ENCODE data around the gene CNKSR3. TPM values are rescaled to one million over a fixed set of nuclear protein-coding genes. Genes with fewer than 3 reads are reported as not detected.

Gene CNKSR3
- total and polyA plus RNA-seq, 5 donors from 2014 or later = 0.25 TPM; not detected in 4

- Mint-ChIP-seq H3K4me3 (peak overlapping the region in 1 of 4 donors; percentile 64), H3K27me3 (no peaks in the 10 kb centered on the region), H3K9me3 (peaks cover 0 to 2% (median 0%) of the 10 kb centered on the region in 7 donors), H3K4me1 (peaks cover 12 to 32% (median 18%) of the 10 kb centered on the region in 4 donors), H3K27ac (no peak overlapping the region), H3K36me3 (no peaks in the 10 kb centered on the region)
- Histone ChIP-seq H3K36me3 (ENCODE audit: control insufficient read depth, insufficient read depth, low read length) (no peaks in the 10 kb centered on the region), H3K4me1 (ENCODE audit: control insufficient read depth, insufficient read depth, low read length, poor library complexity, severe bottlenecking) (no peaks in the 10 kb centered on the region), H3K9me3 (ENCODE audit: control insufficient read depth in 2 of 2, low read length in 2 of 2) (no peaks in the 10 kb centered on the region), H3K27ac (ENCODE audit: insufficient read depth, low read length, poor library complexity, severe bottlenecking) (no peak overlapping the region), H3K27me3 (ENCODE audit: control insufficient read depth, insufficient read depth, low read length) (peaks cover 2% of the 10 kb centered on the region), H3K4me3 (ENCODE audit: low read depth, low read length) (no peak overlapping the region)
- ATAC-seq (ENCODE audit: low read depth in 2 of 2) = no peak
- DNase-seq = no peak
Measured at GRCh38 chr6:154356113-154356512, 154.4 kb downstream of the CNKSR3 start.

DNA sequence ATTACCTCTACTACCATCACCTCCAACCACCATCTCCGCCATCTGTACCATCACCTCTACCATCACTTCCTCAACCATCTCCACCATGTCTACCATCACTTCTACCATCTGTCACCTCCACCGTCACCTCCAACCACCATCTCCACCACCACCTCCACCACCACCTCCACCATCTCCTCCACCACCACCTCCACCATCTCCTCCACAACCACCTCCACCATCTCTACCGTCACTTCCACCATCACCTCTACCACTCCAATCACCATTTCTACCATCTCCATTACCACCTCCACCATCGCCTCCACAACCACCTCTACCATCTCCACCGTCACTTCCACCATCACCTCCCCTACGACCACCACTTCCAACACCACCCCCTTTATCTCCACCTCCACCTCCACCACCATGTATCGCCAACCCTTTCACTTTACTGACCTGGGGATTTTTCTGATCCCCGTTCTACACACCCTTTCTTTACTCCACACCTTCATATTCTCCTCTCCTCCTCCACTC lies 156.2 kb downstream of the CNKSR3 start:
- H3K4me3 Mint-ChIP-seq = no peak overlapping the region
- Histone ChIP-seq H3K4me3 (ENCODE audit: low read depth, low read length) (no peak overlapping the region), H3K4me1 (ENCODE audit: control insufficient read depth, insufficient read depth, low read length, poor library complexity, severe bottlenecking) (no peaks in the 10 kb centered on the region), H3K27ac (ENCODE audit: insufficient read depth, low read length, poor library complexity, severe bottlenecking) (no peak overlapping the region), H3K9me3 (ENCODE audit: control insufficient read depth in 2 of 2, low read length in 2 of 2) (no peaks in the 10 kb centered on the region), H3K36me3 (ENCODE audit: control insufficient read depth, insufficient read depth, low read length) (no peaks in the 10 kb centered on the region), H3K27me3 (ENCODE audit: control insufficient read depth, insufficient read depth, low read length) (peaks cover 2% of the 10 kb centered on the region)
- no peaks in the 10 kb centered on the region for H3K27me3 Mint-ChIP-seq
- H3K27ac Mint-ChIP-seq = peak overlapping the region in 2 of 3 donors; percentile 21
- DNase-seq (no peak), ATAC-seq (ENCODE audit: low read depth in 2 of 2) (no peak)
- H3K4me1 Mint-ChIP-seq = peaks cover 12 to 24% (median 18%) of the 10 kb centered on the region in 4 donors
- H3K36me3 Mint-ChIP-seq = no peaks in the 10 kb centered on the region
- peaks cover 0 to 2% (median 0%) of the 10 kb centered on the region in 7 donors for H3K9me3 Mint-ChIP-seq

GRCh38 chr6:154353626-154354025 lies 156.9 kb downstream of the CNKSR3 start:
- peaks cover 12 to 19% (median 15%) of the 10 kb centered on the region in 4 donors for H3K4me1 Mint-ChIP-seq
- Histone ChIP-seq H3K9me3 (ENCODE audit: control insufficient read depth in 2 of 2, low read length in 2 of 2) (no peaks in the 10 kb centered on the region), H3K27ac (ENCODE audit: insufficient read depth, low read length, poor library complexity, severe bottlenecking) (no peak overlapping the region), H3K4me3 (ENCODE audit: low read depth, low read length) (no peak overlapping the region), H3K36me3 (ENCODE audit: control insufficient read depth, insufficient read depth, low read length) (no peaks in the 10 kb centered on the region), H3K27me3 (ENCODE audit: control insufficient read depth, insufficient read depth, low read length) (peaks cover 2% of the 10 kb centered on the region), H3K4me1 (ENCODE audit: control insufficient read depth, insufficient read depth, low read length, poor library complexity, severe bottlenecking) (no peaks in the 10 kb centered on the region)
- ATAC-seq (ENCODE audit: low read depth in 2 of 2) (no peak), DNase-seq (no peak)
- H3K9me3 Mint-ChIP-seq = peaks cover 0 to 2% (median 0%) of the 10 kb centered on the region in 7 donors
- no peak overlapping the region for H3K27ac Mint-ChIP-seq
- H3K4me3 Mint-ChIP-seq = no peak overlapping the region
- H3K27me3 Mint-ChIP-seq = no peaks in the 10 kb centered on the region
- H3K36me3 Mint-ChIP-seq = no peaks in the 10 kb centered on the region

DNA sequence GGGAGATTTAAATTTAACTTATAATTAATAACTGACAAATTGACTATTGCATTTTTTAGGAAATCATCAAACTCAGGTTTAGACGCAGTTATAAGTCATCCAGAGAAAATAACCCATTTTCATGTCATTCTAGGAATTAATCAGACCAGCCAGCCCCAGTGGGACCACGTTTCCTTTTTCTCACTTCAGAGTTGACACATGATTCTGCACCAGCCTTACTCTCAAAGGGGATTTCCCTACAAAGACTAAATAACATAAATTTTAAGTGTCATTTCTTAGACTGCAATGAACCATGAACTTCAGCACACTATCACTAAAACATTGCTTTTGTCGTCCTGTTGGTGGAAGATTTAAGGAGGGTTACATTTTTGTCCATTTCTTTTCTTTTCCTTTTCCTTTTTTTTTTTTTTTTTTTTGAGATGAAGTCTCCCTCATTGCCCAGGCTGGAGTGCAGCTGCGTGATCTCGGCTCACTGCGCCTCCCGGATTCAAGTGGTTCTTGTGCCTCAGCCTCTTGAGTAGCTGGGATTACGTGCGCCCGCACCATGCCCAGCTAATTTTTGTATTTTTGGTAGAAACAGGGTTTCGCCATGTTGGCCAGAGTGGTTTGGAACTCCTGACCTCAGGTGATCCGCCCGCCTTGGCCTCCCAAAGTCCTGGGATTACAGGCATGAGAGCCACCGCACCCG lies 157.4 kb downstream of the CNKSR3 start:
- no peaks in the 10 kb centered on the region for H3K9me3 ChIP-seq (ENCODE audit: control insufficient read depth in 2 of 2, low read length in 2 of 2)
- no peaks in the 10 kb centered on the region for H3K4me1 ChIP-seq (ENCODE audit: control insufficient read depth, insufficient read depth, low read length, poor library complexity, severe bottlenecking)
- Mint-ChIP-seq H3K36me3 (no peaks in the 10 kb centered on the region), H3K9me3 (peaks cover 0 to 2% (median 0%) of the 10 kb centered on the region in 7 donors), H3K4me3 (no peak overlapping the region), H3K27me3 (no peaks in the 10 kb centered on the region), H3K27ac (no peak overlapping the region), H3K4me1 (peaks cover 12 to 19% (median 15%) of the 10 kb centered on the region in 4 donors)
- ATAC-seq (ENCODE audit: low read depth in 2 of 2) (peak in 1 of 2 donors; percentile 46), DNase-seq (peak in 1 of 3 donors; percentile 55)
- peaks cover 2% of the 10 kb centered on the region for H3K27me3 ChIP-seq (ENCODE audit: control insufficient read depth, insufficient read depth, low read length)
- no peaks in the 10 kb centered on the region for H3K36me3 ChIP-seq (ENCODE audit: control insufficient read depth, insufficient read depth, low read length)
- no peak overlapping the region for H3K27ac ChIP-seq (ENCODE audit: insufficient read depth, low read length, poor library complexity, severe bottlenecking)
- H3K4me3 ChIP-seq (ENCODE audit: low read depth, low read length) = no peak overlapping the region

DNA sequence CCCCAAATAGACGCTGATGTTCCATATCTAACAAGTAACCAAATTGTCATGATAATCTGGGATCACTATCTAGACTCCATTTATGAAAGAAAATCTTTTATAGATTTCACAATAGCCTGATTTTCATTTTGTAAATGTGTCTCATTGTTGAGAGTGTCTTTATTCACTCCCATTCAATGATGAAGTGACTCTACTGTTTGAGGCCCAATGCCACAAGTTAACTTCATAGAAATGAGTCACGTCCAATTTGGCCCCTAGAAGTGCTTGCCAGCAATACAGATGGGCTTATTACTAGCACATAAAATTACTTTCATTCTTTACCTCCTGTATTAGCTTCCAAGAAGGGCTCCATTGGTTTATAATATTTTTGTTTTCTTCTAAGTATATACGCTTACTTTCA lies 160.2 kb downstream of the CNKSR3 start:
- Histone ChIP-seq H3K36me3 (ENCODE audit: control insufficient read depth, insufficient read depth, low read length) (no peaks in the 10 kb centered on the region), H3K4me3 (ENCODE audit: low read depth, low read length) (no peak overlapping the region), H3K4me1 (ENCODE audit: control insufficient read depth, insufficient read depth, low read length, poor library complexity, severe bottlenecking) (no peaks in the 10 kb centered on the region), H3K9me3 (ENCODE audit: control insufficient read depth in 2 of 2, low read length in 2 of 2) (no peaks in the 10 kb centered on the region), H3K27ac (ENCODE audit: insufficient read depth, low read length, poor library complexity, severe bottlenecking) (no peak overlapping the region), H3K27me3 (ENCODE audit: control insufficient read depth, insufficient read depth, low read length) (no peaks in the 10 kb centered on the region)
- Mint-ChIP-seq H3K9me3 (peaks cover 0 to 5% (median 1%) of the 10 kb centered on the region in 7 donors), H3K36me3 (no peaks in the 10 kb centered on the region), H3K27me3 (no peaks in the 10 kb centered on the region), H3K4me1 (peaks cover 11 to 14% (median 12%) of the 10 kb centered on the region in 4 donors), H3K4me3 (no peak overlapping the region), H3K27ac (no peak overlapping the region)
- no peak for ATAC-seq (ENCODE audit: low read depth in 2 of 2)
- DNase-seq = no peak

DNA sequence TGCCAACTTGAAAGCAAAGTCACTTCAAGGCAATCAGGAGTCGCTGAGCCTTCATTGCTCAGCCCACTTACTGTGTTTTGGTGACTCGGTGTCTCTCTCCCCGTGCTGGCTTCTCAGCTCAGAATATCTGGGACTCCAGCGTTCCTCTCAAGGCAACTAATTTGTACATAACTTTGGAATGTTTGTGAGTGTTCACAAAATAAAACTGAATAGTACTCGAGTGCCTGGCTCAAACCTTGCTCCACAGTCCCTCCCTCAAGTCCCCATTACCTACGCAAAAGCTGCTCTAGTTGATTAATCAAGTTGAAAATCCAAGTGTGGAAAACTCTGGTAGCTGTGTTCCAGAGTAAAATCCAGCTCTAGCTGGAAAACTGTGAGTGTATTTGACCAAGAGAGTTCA lies 162.5 kb downstream of the CNKSR3 start:
- Mint-ChIP-seq H3K36me3 (no peaks in the 10 kb centered on the region), H3K4me3 (no peak overlapping the region), H3K9me3 (peaks cover 0 to 5% (median 2%) of the 10 kb centered on the region in 7 donors), H3K27ac (peak overlapping the region in 1 of 3 donors; percentile 10), H3K27me3 (no peaks in the 10 kb centered on the region), H3K4me1 (peaks cover 0 to 8% (median 3%) of the 10 kb centered on the region in 4 donors)
- H3K27me3 ChIP-seq (ENCODE audit: control insufficient read depth, insufficient read depth, low read length) = no peaks in the 10 kb centered on the region
- H3K9me3 ChIP-seq (ENCODE audit: control insufficient read depth in 2 of 2, low read length in 2 of 2) = no peaks in the 10 kb centered on the region
- H3K4me1 ChIP-seq (ENCODE audit: control insufficient read depth, insufficient read depth, low read length, poor library complexity, severe bottlenecking) = no peaks in the 10 kb centered on the region
- no peak overlapping the region for H3K27ac ChIP-seq (ENCODE audit: insufficient read depth, low read length, poor library complexity, severe bottlenecking)
- no peak for ATAC-seq (ENCODE audit: low read depth in 2 of 2)
- no peak overlapping the region for H3K4me3 ChIP-seq (ENCODE audit: low read depth, low read length)
- H3K36me3 ChIP-seq (ENCODE audit: control insufficient read depth, insufficient read depth, low read length) = no peaks in the 10 kb centered on the region
- DNase-seq = no peak

GRCh38 chr6:154345811-154346210 lies 164.7 kb downstream of the CNKSR3 start:
- DNase-seq = no peak
- Mint-ChIP-seq H3K27ac (no peak overlapping the region), H3K36me3 (no peaks in the 10 kb centered on the region), H3K4me3 (no peak overlapping the region), H3K9me3 (peaks cover 0 to 5% (median 2%) of the 10 kb centered on the region in 7 donors), H3K27me3 (peaks cover 4% of the 10 kb centered on the region), H3K4me1 (peaks cover 0 to 2% (median 0%) of the 10 kb centered on the region in 4 donors)
- Histone ChIP-seq H3K27ac (ENCODE audit: insufficient read depth, low read length, poor library complexity, severe bottlenecking) (no peak overlapping the region), H3K4me1 (ENCODE audit: control insufficient read depth, insufficient read depth, low read length, poor library complexity, severe bottlenecking) (no peaks in the 10 kb centered on the region), H3K36me3 (ENCODE audit: control insufficient read depth, insufficient read depth, low read length) (no peaks in the 10 kb centered on the region), H3K27me3 (ENCODE audit: control insufficient read depth, insufficient read depth, low read length) (no peaks in the 10 kb centered on the region), H3K9me3 (ENCODE audit: control insufficient read depth in 2 of 2, low read length in 2 of 2) (no peaks in the 10 kb centered on the region), H3K4me3 (ENCODE audit: low read depth, low read length) (no peak overlapping the region)
- no peak for ATAC-seq (ENCODE audit: low read depth in 2 of 2)
